GM08714 (cell line): ENCODE results near the gene TAAR1.
"Not testable (repeated sequence)": the region's sequence is repeated elsewhere in the genome, so short reads cannot be mapped to it uniquely, and the experiment has no call there.

ENCODE experiments used
- H3K4me3 ChIP-seq: fragments of 200-500 bp; sonication (Bioruptor generic); 2 replicates; pipeline ENCODE4 v1.5.1; 2014; ENCODE audit warnings: mild to moderate bottlenecking, low read length, inconsistent platforms
- ZNF274 ChIP-seq: IDR thresholded peaks from 2 replicates; pipeline ENCODE4 v1.6.1; 2012; ENCODE audit warnings: mild to moderate bottlenecking, low read depth, low read length

TAAR1 gene

DNA sequence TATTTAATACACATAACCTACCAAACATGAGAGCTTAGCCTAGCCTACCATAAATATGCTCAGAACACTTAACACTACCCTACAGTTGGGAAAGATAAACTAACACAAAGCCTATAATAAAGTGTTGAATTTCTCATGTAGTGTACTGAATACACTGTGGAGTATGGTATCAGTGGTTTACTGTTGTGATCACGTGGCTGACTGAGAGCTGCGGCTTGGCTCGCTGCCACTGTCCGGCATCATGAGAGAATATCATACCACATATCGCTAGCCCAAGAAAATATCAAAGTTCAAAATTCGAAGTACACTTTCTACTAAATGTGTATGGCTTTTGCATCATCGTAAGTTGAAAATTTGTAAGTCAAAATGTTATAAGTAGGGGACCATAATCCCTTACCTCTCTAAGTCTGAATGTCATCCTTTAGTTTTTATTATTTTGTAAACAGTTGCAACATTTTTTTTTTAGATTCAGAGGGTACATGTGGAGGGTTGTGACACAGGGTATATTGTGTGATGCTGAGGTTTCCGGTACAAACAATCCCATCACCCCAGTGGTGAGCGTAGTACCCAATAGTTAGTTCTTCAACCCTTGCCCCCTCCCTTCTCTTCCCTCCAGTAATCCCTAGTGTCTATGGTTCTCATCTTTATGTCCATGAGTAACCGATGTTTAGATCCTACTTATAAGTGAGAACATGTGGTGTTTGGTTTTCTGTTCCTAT lies 14.6 kb upstream of the TAAR1 start:
- TF ChIP-seq ZNF274, result no peak
- no peak overlapping the region for H3K4me3 ChIP-seq

DNA sequence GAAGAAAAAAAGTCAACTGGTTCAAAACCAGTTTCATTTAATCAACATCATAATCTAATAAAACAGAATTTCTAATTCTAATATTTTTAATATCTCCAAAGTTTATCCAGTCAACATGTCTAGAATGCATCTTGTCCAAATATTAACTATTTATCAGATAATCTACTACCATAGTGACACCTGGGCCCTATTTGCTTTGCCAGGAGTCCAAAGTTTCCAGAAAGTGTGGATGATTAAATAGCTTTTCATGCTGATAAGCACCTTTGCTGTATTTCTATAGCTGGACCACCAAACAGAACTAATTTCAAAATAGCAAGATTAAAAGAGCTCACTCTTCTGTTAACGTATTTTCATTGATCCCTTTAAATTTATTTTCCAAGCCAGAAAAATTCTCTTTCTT lies 12.3 kb upstream of the TAAR1 start:
- H3K4me3 ChIP-seq, result no peak overlapping the region
- TF ChIP-seq ZNF274, result no peak

DNA sequence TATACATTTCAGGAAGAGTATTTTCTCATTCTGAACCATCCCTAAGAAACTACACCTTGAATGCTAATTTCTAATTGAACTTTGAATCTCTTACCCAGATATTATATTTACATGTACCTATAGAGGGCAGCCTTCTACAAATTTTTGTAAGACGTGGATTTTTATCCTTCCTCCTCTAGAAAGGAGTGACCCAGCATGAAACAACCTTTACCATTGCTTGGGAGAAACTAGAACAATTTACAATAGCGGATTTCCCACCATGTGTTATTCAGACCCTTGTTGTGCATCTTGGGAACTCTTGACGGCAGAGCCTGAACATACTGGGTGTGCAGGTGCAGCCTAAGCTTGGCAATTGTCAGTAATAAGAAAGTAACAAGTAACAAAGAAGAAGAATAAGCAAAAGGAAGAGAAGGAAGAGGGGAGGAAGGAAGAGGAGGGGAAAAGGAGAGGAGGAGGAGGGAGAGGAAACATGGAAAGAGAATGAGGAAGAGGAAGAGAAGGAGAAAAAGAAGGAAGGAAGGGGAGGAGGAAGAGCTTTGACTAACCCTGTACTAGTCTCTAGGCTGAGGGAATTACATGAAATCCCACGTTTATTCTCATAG lies 10.8 kb upstream of the TAAR1 start:
- no peak overlapping the region for H3K4me3 ChIP-seq
- TF ChIP-seq ZNF274, result no peak

DNA sequence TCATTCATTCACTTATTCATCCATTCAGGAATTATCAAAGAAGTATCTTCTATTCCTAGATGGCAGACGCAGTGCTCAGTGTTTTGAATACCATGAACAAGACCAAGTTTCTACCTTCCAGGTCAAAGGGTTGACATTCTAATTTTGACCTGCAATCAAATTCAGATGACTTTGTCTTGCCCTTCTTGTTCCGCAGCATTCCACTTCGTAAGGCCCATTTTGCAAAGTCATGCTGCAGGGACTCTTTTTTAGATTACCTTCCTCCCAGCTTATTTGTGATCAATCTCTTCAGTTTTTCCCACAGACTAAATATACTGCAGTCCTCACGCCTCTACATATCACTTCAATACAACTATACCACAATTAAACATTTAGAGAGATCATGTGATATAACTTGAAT lies 7.1 kb upstream of the TAAR1 start:
- no peak overlapping the region for H3K4me3 ChIP-seq
- TF ChIP-seq ZNF274, result no peak

DNA sequence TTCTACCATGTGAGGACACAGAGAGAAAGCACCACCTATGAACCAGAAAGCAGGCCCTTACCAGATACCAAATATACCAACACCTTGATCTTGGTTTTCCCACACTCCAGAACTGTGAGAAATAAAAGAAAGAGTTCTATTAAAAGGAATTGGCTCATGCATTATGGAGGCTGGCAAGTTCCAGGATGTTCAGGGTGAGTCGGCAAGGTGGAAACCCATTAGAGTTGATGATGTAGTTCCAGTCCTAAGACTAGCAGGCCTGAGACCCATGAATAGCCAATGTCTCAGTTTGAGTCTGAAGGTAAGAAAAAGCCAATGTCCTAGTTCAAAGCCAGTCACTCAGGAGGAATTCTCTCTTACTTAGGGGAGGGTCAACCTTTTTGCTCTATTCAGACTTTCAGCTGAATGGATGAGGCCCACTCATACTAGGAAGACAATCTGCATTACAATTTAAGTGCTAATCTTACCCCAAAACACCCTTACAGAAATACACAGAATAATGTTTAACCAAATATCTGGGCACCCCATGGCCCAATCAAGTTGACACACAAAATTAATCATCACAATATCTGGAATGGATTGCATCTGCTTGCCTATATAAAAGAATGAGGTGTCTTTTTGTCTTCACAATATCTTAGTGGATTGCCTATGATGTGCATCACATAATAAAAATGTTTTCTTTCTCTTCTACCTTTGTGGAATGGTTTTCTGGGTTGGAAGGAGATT lies 5.5 kb upstream of the TAAR1 start:
- no peak overlapping the region for H3K4me3 ChIP-seq
- no peak for TF ChIP-seq ZNF274

GRCh38 chr6:132663661-132664060 lies 4.7 kb upstream of the TAAR1 start:
- no peak overlapping the region for H3K4me3 ChIP-seq
- no peak for TF ChIP-seq ZNF274

- TF ChIP-seq ZNF274, result no peak
Observed at GRCh38 chr6:132661906-132662305, 2.9 kb upstream of the TAAR1 start.

GRCh38 chr6:132651062-132651461 lies 7.9 kb downstream of the TAAR1 start:
- H3K4me3 ChIP-seq, result no peak overlapping the region
- no peak for TF ChIP-seq ZNF274

More at GRCh38 chr6:132661906-132662305, 2.9 kb upstream of the TAAR1 start:
- no peak overlapping the region for H3K4me3 ChIP-seq

DNA sequence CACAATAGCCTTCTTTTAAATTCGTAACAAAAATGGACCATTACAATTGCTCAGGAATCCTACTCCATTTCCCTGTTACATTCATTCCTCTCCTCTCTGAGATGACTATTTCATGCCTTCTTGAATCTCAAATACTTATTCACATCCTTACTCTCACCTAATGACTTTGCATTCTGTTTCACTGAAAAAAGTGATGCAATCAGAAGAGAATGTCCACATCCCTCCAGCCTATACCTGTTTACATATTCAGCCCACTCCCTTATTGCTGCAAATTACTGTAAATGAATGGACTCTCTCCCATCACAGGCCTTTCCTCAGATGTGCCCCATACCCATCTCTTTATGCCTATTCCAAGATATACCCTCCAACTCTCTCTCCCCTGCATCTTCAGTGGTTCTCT lies 8.6 kb downstream of the TAAR1 start:
- TF ChIP-seq ZNF274, result no peak
- no peak overlapping the region for H3K4me3 ChIP-seq

GRCh38 chr6:132648828-132649227 lies 10.2 kb downstream of the TAAR1 start:
- TF ChIP-seq ZNF274, result no peak
- no peak overlapping the region for H3K4me3 ChIP-seq

GRCh38 chr6:132648356-132648755 lies 10.6 kb downstream of the TAAR1 start:
- TF ChIP-seq ZNF274, result no peak

DNA sequence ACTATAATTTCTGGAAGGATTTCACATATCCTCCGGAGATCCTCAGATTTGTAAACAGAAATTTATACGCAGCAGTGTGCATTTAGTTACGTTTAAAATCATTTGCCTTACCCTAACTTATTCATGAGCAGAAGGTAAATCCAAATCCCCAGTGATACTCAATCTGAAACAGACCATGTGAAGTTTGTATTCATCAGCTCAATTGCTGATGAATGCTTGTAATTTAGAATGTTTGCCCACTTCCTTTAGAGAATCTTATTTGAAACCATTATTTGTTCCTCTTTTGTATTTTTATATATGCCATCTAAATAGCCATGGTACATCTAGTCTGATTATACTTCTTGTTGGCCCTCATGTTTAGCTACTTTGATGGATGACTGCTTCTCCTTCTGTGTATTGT lies 15.4 kb downstream of the TAAR1 start:
- no peak overlapping the region for H3K4me3 ChIP-seq
- TF ChIP-seq ZNF274, result no peak

More at GRCh38 chr6:132648356-132648755, 10.6 kb downstream of the TAAR1 start:
- no peak overlapping the region for H3K4me3 ChIP-seq

GRCh38 chr6:132637135-132637534 lies 21.8 kb downstream of the TAAR1 start:
- not testable (repeated sequence) for H3K4me3 ChIP-seq

- H3K4me3 ChIP-seq, result not testable (repeated sequence)
Observed at GRCh38 chr6:132635906-132636305, 23.1 kb downstream of the TAAR1 start.

GRCh38 chr6:132635288-132635687 lies 23.7 kb downstream of the TAAR1 start:
- not testable (repeated sequence) for H3K4me3 ChIP-seq
